K562 (cell line): ENCODE data around the gene PRR7.
"Not testable (repeated sequence)": the region's sequence is repeated elsewhere in the genome, so short reads cannot be mapped to it uniquely, and the experiment has no call there.

Experiments used
- BRD9 ChIP-seq: fragments of 450-650 bp; IDR thresholded peaks from 2 replicates; pipeline ENCODE4 v1.6.1; 2018; ENCODE audit warnings: low read depth; ENCODE audit not compliant: partially characterized antibody
- CBX1 ChIP-seq: sonication (generic); IDR thresholded peaks from 2 replicates; pipeline ENCODE4 v1.6.1; 2016; ENCODE audit warnings: antibody characterized with exemption, low read depth, mild to moderate bottlenecking
- CBX3 ChIP-seq, 2 experiments: IDR thresholded peaks; 1 replicate in 1 of 2; 2 replicates in 1 of 2; pipeline ENCODE4 v1.6.1; 2012; ENCODE audit warnings: inconsistent platforms in 2 of 2, low read length in 2 of 2, borderline replicate concordance in 1 of 2, control low read depth in 1 of 2
- DACH1 ChIP-seq: fragments of 450-650 bp; IDR thresholded peaks from 2 replicates; pipeline ENCODE4 v1.6.1; 2018; ENCODE audit not compliant: partially characterized antibody
- E2F4 ChIP-seq: sonication (generic); formaldehyde crosslinking; IDR thresholded peaks from 2 replicates; pipeline ENCODE4 v1.8.0; 2022; ENCODE audit warnings: mild to moderate bottlenecking, low read depth, missing genetic modification reagents
- FOS ChIP-seq: IDR thresholded peaks from 3 replicates; pipeline ENCODE4 v1.6.1; 2011; ENCODE audit not compliant: insufficient read length; ENCODE audit errors: extremely low read depth
- MAX ChIP-seq: sonication (generic); formaldehyde crosslinking; IDR thresholded peaks from 2 replicates; pipeline ENCODE4 v1.9.0; 2022; ENCODE audit warnings: mild to moderate bottlenecking, missing genetic modification reagents
- PBX2 ChIP-seq, 2 experiments: IDR thresholded peaks in 1 of 2; conservative IDR thresholded peaks in 1 of 2; 2 replicates each; pipeline ENCODE4 v1.6.1; 2016; ENCODE audit warnings: low read depth in 2 of 2, mild to moderate bottlenecking in 1 of 2, missing compliant biosample characterization in 1 of 2, missing genetic modification characterization in 1 of 2, moderate library complexity in 1 of 2
- SNIP1 ChIP-seq: fragments of 450-650 bp; IDR thresholded peaks from 2 replicates; pipeline ENCODE4 v1.7.1; 2017; ENCODE audit warnings: low read depth, mild to moderate bottlenecking
- TAF1 ChIP-seq: IDR thresholded peaks from 2 replicates; pipeline ENCODE4 v1.6.1; 2011; ENCODE audit warnings: mild to moderate bottlenecking, low read length, moderate library complexity; ENCODE audit not compliant: insufficient read depth, control insufficient read depth, severe bottlenecking; ENCODE audit errors: extremely low read depth
- THRAP3 ChIP-seq: fragments of 450-650 bp; IDR thresholded peaks from 2 replicates; pipeline ENCODE4 v1.6.1; 2016; ENCODE audit warnings: mild to moderate bottlenecking, inconsistent platforms, borderline replicate concordance
- XRCC5 ChIP-seq: fragments of 200-400 bp; formaldehyde crosslinking; IDR thresholded peaks from 2 replicates; pipeline ENCODE4 v1.6.1; 2017; ENCODE audit warnings: low read depth, mild to moderate bottlenecking, low read length
- ZMIZ1 ChIP-seq, 2 experiments: fragments of 150-350 bp in 1 of 2; IDR thresholded peaks; 2 replicates each; pipeline ENCODE4 v1.6.1; 2012 to 2016; ENCODE audit warnings: low read depth in 2 of 2, low read length in 2 of 2, mild to moderate bottlenecking in 1 of 2, moderate library complexity in 1 of 2
- ZNF584 ChIP-seq: fragments of 200-800 bp; sonication (Bioruptor generic); IDR thresholded peaks from 2 replicates; pipeline ENCODE4 v1.6.1; 2016; ENCODE audit warnings: low read depth, mild to moderate bottlenecking, missing genetic modification characterization, missing compliant biosample characterization

- not testable (repeated sequence) for TF ChIP-seq CBX3 (IDR thresholded peaks at IDR 0.05; ENCODE audit: borderline replicate concordance in 1 of 2, low read length in 2 of 2); THRAP3; MAX (CRISPR knock-in tag); E2F4; FOS; CBX1; XRCC5; BRD9; TAF1; ZNF584; DACH1; PBX2 (CRISPR knock-in tag; IDR thresholded peaks at IDR 0.05; ENCODE audit: low read depth); PBX2 (tag; conservative IDR thresholded peaks at IDR 0.05; ENCODE audit: low read depth); SNIP1; ZMIZ1 (IDR thresholded peaks at IDR 0.05; ENCODE audit: low read depth in 2 of 2, low read length in 2 of 2)
These were observed 26.1 kb upstream of the PRR7 start for GRCh38 chr5:177420472-177420871.
